HG03159 (cell line): ENCODE results near the gene RFX3.

Source experiments
- ATAC-seq: cut with Tn5 transposase; IDR thresholded peaks from one replicate; pipeline ENCODE4 v1.9.1; 2021; ENCODE audit warnings: mild to moderate bottlenecking, moderate library complexity; ENCODE audit not compliant: unreplicated experiment

Gene RFX3

GRCh38 chr9:3514786-3515185 is 11.0 kb downstream of the RFX3 start:
- no peak for ATAC-seq

GRCh38 chr9:3513265-3513818 is 12.5 kb downstream of the RFX3 start:
- no peak for ATAC-seq

DNA sequence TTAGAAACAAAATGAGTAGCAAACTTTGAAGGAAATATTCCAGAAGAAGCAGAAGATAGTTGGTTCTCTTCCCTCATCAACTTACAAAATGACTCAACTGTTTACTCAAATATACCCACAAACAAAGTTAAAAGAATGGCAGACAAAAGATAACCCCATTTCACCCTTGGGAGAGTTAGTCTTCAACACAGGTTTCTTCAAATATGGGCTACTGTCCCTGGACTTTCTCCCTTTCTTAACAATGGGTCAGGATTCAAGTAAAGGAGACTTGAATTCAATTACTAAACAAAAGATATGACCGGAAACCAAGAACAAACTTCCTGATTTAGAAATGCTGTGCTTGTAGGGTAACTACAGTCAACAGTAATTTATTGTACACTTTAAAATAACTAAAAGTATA is 14.2 kb downstream of the RFX3 start:
- ATAC-seq = no peak

GRCh38 chr9:3510796-3511195 is 15.0 kb downstream of the RFX3 start:
- no peak for ATAC-seq

GRCh38 chr9:3509926-3510325 is 15.9 kb downstream of the RFX3 start:
- ATAC-seq = no peak

DNA sequence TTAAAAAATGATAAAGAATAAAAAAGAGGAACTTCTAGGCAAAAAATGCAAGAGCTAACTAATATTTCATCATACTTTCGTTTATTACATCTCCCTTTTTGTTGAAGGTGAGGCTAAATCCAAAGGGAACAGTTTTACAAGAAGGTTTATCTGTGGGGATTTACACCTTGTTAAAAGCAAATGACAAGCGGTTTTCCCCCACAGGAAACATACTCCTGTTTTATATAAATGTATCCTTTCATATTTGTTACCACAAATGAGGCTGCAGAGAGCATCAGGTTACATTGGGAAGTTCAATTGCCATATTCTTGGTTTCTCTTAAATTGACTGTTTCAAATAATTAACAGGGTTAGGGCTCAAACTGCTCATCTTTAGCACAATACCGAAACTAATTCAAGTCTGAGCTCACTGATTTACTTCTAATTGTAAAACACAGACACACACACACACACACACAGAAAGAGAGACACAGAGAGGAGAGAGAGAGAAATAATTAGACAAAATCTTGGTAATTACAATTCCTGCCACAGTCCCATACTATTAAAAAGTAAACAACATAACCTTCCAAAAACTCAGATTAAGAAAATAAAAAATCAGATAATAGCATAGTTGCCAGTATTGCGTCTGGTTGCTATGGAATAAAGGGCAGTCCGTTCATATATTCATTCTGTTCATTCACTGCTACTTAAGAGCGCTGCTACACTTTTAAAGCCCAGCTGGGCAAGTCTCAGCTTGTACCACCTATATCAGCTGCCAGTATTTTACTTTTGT is 17.1 kb downstream of the RFX3 start:
- peak; percentile 62 for ATAC-seq

DNA sequence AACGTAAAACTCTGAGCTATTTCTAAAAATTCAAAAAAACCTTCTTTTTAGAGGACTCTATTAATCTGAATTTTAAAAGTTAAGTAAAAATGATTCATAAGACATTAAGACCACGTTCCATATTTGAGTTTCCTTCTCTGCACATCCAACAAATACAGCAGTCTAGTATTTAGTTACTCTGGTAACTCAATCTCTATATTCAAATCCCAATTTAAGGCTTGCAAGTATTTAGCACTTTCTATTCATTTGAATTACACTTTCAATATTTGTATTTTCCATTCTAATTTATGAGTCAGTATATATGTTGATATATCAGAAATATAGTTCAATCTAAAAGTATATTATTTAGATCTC is 17.7 kb downstream of the RFX3 start:
- ATAC-seq = peak; percentile 38

DNA sequence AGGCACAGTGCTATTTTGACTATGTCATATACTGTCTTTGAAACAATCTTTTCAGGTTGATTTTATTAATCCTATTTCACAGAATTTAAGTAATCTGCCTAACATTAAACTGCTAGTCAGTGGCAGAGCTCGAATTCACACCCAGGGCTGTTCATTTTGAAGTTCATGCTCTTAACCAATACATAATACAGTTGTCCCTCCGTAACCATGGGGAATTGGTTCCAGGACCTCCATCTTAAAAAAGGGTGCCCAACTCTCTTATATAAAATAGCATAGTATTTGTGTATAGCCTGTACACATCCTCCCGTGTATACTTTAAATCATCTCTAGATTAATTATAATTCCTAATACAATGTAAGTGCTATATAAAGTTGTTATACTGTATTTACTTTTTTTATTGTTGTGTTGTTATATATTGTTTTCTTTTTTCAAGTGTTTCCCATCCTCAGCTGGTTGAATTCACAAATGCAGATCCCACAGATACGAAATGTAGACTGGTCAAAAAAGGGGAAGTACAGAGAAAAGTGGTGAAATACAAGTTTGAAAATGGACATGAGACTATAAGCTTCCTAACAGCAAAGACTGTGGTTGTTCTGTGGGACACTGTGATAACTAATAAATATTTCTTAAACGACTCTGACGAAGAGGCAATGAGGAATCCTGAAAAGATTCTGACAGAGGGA is 18.3 kb downstream of the RFX3 start:
- ATAC-seq = peak; percentile 58

DNA sequence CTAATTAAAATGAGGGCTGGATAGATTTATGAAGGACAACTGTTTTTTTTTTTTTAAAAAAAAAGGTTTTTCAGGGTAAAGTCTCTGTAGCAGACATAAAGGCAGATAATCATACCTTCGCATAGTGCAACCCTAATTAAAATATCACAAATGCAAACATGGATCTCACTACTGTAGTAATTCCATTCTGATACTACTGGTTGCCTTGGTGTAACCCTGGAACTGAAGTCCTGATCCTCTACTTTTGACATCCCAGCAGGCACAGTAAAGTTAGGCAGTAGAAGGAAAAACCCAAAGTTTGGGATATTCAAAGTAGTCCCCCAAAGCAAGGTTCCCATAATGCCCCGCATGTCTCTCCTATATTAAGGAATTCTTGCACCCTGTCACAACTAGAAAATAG is 19.6 kb downstream of the RFX3 start:
- no peak for ATAC-seq

GRCh38 chr9:3502560-3503398 is 23.0 kb downstream of the RFX3 start:
- no peak for ATAC-seq

DNA sequence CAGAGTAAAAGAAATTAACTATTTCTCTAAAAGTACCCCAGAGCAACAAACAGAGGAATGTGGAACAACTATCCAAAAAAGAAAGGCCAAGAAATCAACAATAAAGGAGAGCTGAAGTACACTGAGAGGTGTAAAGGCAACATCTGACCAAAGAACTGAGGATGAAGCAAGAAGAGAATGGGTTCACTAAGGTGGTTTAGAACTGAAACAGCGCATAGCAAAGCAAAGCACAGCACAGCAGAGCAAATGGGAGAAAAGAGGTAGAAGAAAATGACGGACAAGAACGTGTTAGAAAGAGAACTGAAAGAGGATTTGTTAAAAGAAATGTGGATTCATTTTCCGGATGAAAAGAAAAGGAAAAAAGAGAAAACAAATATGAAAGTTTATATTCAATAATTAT is 25.8 kb downstream of the RFX3 start:
- no peak for ATAC-seq

- no peak for ATAC-seq
Measured at GRCh38 chr9:3498691-3499090, 27.1 kb downstream of the RFX3 start.

- ATAC-seq = no peak
Measured at GRCh38 chr9:3497857-3498256, 27.9 kb downstream of the RFX3 start.

GRCh38 chr9:3497401-3497800 is 28.4 kb downstream of the RFX3 start:
- ATAC-seq = no peak

GRCh38 chr9:3495855-3496254 is 29.9 kb downstream of the RFX3 start:
- ATAC-seq = no peak

GRCh38 chr9:3492214-3492613 is 33.6 kb downstream of the RFX3 start:
- no peak for ATAC-seq

- ATAC-seq = no peak
Measured at GRCh38 chr9:3491450-3491849, 34.4 kb downstream of the RFX3 start.

GRCh38 chr9:3490957-3491356 is 34.8 kb downstream of the RFX3 start:
- no peak for ATAC-seq

GRCh38 chr9:3482578-3482977 is 43.2 kb downstream of the RFX3 start:
- ATAC-seq = no peak

DNA sequence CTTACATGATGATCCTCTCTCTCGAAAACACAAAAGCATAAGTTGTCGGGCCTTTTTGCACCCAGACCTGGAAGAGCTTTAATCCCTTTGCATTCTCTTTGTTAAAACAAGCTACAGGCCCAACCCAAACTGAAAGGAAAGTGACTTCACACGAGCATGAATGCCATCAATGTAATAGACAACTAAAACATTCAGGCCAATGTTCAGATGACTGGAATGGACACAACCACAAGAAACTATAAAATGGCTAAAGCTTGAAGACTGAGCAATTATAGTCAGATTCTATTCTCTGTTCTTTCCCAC is 45.5 kb downstream of the RFX3 start:
- ATAC-seq = no peak

DNA sequence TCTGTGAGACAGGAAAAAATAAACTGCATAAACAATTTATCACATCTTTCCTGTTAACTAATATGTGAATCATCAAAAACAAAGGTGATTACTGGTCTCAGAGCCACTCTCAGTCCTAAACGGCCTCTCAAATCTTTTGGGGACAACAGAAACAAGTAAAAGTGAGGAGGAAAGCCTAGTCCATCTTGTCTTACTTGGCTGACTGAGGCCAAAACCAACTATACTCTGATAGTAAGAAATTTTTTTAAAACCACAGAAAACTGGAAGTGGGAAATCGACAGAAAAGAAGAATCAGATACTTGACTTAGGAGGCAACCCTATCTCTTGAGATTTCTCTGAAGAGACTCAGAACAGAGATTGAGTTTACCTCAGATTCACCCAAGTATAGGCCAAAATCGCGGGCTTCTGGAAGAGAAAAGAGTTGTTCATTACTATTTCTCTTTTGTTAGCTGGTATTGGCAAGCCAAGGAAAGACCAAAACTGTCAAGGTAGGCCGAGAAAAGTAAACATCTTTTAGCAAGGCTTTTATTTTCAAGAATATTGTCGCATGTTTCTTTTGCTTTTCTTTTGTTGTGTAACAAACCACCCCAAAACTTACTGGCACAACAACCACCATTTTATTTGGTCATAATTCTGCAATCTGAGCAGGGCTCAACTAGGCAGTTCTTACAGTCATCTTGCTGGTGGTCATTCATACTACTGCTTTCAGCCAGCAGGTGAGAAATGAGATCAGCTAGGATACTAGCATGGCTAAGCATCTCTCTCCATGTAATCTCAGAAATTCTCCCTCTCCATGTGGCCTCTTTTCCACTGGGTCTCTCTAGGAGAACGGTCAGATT is 46.1 kb downstream of the RFX3 start:
- ATAC-seq = peak; percentile 47
